HG02642 (cell line): ENCODE results near the gene CCR9.

ENCODE experiments used
- ATAC-seq: cut with Tn5 transposase; IDR thresholded peaks from one replicate; pipeline ENCODE4 v1.9.1; 2021; ENCODE audit warnings: mild to moderate bottlenecking; ENCODE audit not compliant: unreplicated experiment, poor library complexity

The CCR9 gene

DNA sequence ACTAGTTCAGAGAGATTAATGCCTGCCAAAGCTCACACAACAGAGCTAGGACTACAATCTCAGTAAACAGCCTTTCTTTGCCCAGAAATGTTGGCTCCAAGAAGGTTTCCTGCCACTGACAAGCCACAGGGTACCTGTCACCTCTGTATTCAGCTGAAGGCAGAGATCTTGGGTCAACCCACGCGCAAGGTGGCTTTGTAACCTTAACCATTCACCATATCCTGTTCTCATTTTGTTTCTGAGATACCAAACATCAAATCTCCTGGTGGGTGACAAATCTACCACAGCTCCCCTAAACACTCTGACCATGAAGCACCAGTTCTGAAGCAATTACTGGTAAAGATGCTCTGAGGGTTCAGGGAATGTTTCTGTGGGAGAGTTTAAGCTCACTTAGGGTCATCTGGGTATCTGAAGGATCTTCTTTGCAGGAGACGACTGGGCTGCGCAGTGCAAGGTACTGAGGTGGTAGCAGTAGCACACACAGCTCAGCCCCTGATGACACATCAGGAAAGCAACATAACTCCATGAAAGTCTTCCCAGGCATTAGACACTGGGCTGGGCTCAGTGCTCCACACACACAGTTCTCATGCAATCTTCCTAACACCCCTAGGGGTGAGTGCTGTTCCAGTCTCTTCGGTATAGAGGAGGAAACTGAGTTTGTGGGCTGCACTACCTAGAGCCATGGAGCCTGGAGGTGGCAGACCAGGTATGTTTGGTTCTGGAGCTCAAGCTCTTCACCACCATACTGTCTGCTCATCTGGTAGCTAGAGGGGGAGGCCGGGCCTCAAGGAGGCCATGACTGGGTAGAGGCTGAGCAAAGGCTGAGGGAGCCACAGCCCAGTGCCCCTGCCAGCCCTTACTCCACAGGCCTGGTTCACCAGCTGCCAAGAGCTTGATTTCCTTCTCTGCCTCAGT, 64.6 kb downstream of the CCR9 start:
- ATAC-seq, result no peak

DNA sequence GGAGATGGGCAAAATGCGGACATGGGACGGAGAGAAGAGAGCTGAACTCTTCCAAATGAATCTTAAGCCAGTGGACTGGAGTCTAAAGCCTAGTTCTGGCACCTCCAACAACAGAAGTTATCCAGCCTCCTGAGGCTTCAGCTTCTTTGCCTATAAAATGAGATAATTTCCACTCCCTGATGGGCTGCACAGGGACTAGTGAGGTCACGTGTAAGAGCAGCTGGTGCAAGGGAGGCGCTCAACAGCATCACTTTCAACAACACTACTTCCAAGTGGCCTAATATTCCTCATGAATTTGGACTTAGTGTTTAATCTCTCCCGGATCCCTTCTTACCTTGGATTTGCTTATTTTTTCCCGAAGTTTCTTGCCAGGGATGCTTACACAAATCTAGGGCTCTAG, 65.6 kb downstream of the CCR9 start:
- ATAC-seq, result no peak

DNA sequence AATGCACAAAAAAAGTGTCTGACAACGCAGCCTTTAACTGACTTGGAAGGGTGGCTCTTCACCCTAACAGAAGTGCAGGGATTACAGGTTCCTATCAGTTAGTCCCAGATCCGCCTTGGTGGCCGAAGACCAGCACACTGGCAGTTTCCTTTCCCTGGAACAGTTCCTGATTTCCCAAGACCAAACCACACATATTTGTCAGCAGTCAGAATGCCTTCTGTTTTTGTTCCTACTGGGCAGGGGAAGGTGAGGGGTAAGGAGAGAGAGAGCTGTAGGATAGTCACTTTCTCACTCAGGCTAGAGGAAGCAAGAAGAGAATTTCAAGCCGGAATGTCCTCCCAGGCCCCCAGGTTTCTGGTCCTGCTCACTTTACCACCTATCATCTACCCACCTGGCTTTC, 66.1 kb downstream of the CCR9 start:
- ATAC-seq, result no peak
